IgD-negative memory B cell (primary cell): ENCODE results near the gene TTC39C. TPM values are rescaled to one million over a fixed set of nuclear protein-coding genes. Genes with fewer than 3 reads are reported as not detected.
"Not testable (repeated sequence)": the region's sequence is repeated elsewhere in the genome, so short reads cannot be mapped to it uniquely, and the experiment has no call there.

ENCODE experiments used
- H3K27ac Mint-ChIP-seq, 3 donors: one replicate each; pipeline ENCODE4 v1.8.0; 2020 to 2022; ENCODE audit warnings: mild to moderate bottlenecking in 3 of 3, mixed read lengths in 3 of 3, moderate library complexity in 1 of 3
- H3K27me3 Mint-ChIP-seq: one replicate; pipeline ENCODE4 v1.8.0; 2021; ENCODE audit warnings: mixed read lengths
- H3K36me3 Mint-ChIP-seq: one replicate; pipeline ENCODE4 v1.8.0; 2020; ENCODE audit warnings: mild to moderate bottlenecking, mixed read lengths
- H3K4me1 Mint-ChIP-seq, 3 donors: one replicate each; pipeline ENCODE4 v1.8.0; 2020 to 2022; ENCODE audit warnings: mixed read lengths in 3 of 3, mild to moderate bottlenecking in 1 of 3
- H3K4me3 Mint-ChIP-seq, 4 donors: one replicate each; pipeline ENCODE4 v1.8.0; 2020 to 2022; ENCODE audit warnings: mild to moderate bottlenecking in 4 of 4, mixed read lengths in 4 of 4, moderate library complexity in 3 of 4
- H3K9me3 Mint-ChIP-seq, 3 donors: one replicate each; pipeline ENCODE4 v1.8.0; 2020 to 2021; ENCODE audit warnings: mixed read lengths in 3 of 3, mild to moderate bottlenecking in 1 of 3
- polyA plus RNA-seq: library from polyadenylated mRNA; unstranded; fragments of 300-500 nt; fragmentation: Illumina TruSeq; gene quantifications from one replicate; pipeline ENCODE4 v1.2.3, GENCODE V29; 2021

TTC39C gene
- polyA plus RNA-seq, 1 donor from 2014 or later: 21.9 TPM

- peaks cover 10% of the 10 kb centered on the region for H3K36me3 Mint-ChIP-seq
- peak overlapping the region in 1 of 4 donors; percentile 17 for H3K4me3 Mint-ChIP-seq
- peak overlapping the region in 1 of 3 donors; percentile 27 for H3K27ac Mint-ChIP-seq
- peaks cover 11 to 16% (median 13%) of the 10 kb centered on the region in 3 donors for H3K4me1 Mint-ChIP-seq
- H3K9me3 Mint-ChIP-seq: no peaks in the 10 kb centered on the region
- H3K27me3 Mint-ChIP-seq: no peaks in the 10 kb centered on the region
These were observed 104.4 kb downstream of the TTC39C start for GRCh38 chr18:24118750-24119577.

- Mint-ChIP-seq H3K36me3 (peaks cover 10% of the 10 kb centered on the region), H3K27me3 (no peaks in the 10 kb centered on the region), H3K27ac (no peak overlapping the region), H3K4me3 (no peak overlapping the region), H3K4me1 (peaks cover under 1 to 7% (median 4%) of the 10 kb centered on the region in 3 donors), H3K9me3 (no peaks in the 10 kb centered on the region)
These were observed 106.1 kb downstream of the TTC39C start for GRCh38 chr18:24120676-24121075.

- Mint-ChIP-seq H3K36me3 (peaks cover 10% of the 10 kb centered on the region), H3K4me1 (peaks cover 0 to 5% (median 0%) of the 10 kb centered on the region in 3 donors), H3K9me3 (no peaks in the 10 kb centered on the region), H3K27me3 (no peaks in the 10 kb centered on the region), H3K4me3 (no peak overlapping the region), H3K27ac (no peak overlapping the region)
These were observed 107.1 kb downstream of the TTC39C start for GRCh38 chr18:24121625-24122024.

- Mint-ChIP-seq H3K27ac (no peak overlapping the region), H3K4me1 (peaks cover 0 to 5% (median 0%) of the 10 kb centered on the region in 3 donors), H3K4me3 (no peak overlapping the region), H3K9me3 (no peaks in the 10 kb centered on the region), H3K27me3 (no peaks in the 10 kb centered on the region), H3K36me3 (peaks cover 15% of the 10 kb centered on the region)
These were observed 111.8 kb downstream of the TTC39C start for GRCh38 chr18:24126155-24126961.

- Mint-ChIP-seq H3K4me3 (no peak overlapping the region), H3K9me3 (no peaks in the 10 kb centered on the region), H3K4me1 (peaks cover 0 to 2% (median 0%) of the 10 kb centered on the region in 3 donors), H3K36me3 (peaks cover 14% of the 10 kb centered on the region), H3K27ac (no peak overlapping the region), H3K27me3 (no peaks in the 10 kb centered on the region)
These were observed 113.2 kb downstream of the TTC39C start for GRCh38 chr18:24127735-24128134.

GRCh38 chr18:24128700-24129099 is 114.1 kb downstream of the TTC39C start:
- Mint-ChIP-seq H3K4me3 (no peak overlapping the region), H3K27me3 (no peaks in the 10 kb centered on the region), H3K4me1 (no peaks in the 10 kb centered on the region), H3K27ac (no peak overlapping the region), H3K9me3 (no peaks in the 10 kb centered on the region), H3K36me3 (peaks cover 12% of the 10 kb centered on the region)

- no peaks in the 10 kb centered on the region for H3K9me3 Mint-ChIP-seq
- no peaks in the 10 kb centered on the region for H3K27me3 Mint-ChIP-seq
- H3K4me3 Mint-ChIP-seq: no peak overlapping the region
- H3K4me1 Mint-ChIP-seq: no peaks in the 10 kb centered on the region
- peaks cover 14% of the 10 kb centered on the region for H3K36me3 Mint-ChIP-seq
- H3K27ac Mint-ChIP-seq: no peak overlapping the region
These were observed 115.9 kb downstream of the TTC39C start for GRCh38 chr18:24130494-24130893.

GRCh38 chr18:24136967-24137373 is 122.4 kb downstream of the TTC39C start:
- Mint-ChIP-seq H3K27ac (no peak overlapping the region), H3K27me3 (peaks cover 6% of the 10 kb centered on the region), H3K36me3 (peaks cover 2% of the 10 kb centered on the region), H3K4me3 (peak overlapping the region in 3 of 4 donors; percentile 9 to 42 (median 38)), H3K4me1 (peaks cover 10 to 17% (median 17%) of the 10 kb centered on the region in 3 donors), H3K9me3 (peaks cover 0 to 3% (median 2%) of the 10 kb centered on the region in 3 donors)

- Mint-ChIP-seq H3K9me3 (peaks cover 0 to 3% (median 2%) of the 10 kb centered on the region in 3 donors), H3K36me3 (peaks cover 2% of the 10 kb centered on the region), H3K27ac (peak overlapping the region; percentile 69 to 74 (median 73)), H3K27me3 (peaks cover 6% of the 10 kb centered on the region), H3K4me3 (peak overlapping the region; percentile 87 to 96 (median 93)), H3K4me1 (peaks cover 10 to 17% (median 17%) of the 10 kb centered on the region in 3 donors)
These were observed 123.8 kb downstream of the TTC39C start for GRCh38 chr18:24138409-24138788.

GRCh38 chr18:24138789-24139616 is 124.4 kb downstream of the TTC39C start, which contains the start of gene CABYR:
Gene CABYR, plus strand, starts transcription at chr18:24139062. Its CDS starts 4,053 bp downstream, at chr18:24143115.
- Mint-ChIP-seq H3K36me3 (peaks cover 2% of the 10 kb centered on the region), H3K9me3 (peaks cover 0 to 3% (median 2%) of the 10 kb centered on the region in 3 donors), H3K27ac (peak within 1 kb of the TSS; percentile 69 to 74 (median 73)), H3K4me3 (peak within 1 kb of the TSS; percentile 87 to 96 (median 93)), H3K4me1 (peaks cover 10 to 17% (median 17%) of the 10 kb centered on the region in 3 donors), H3K27me3 (peaks cover 6% of the 10 kb centered on the region)

GRCh38 chr18:24140697-24141096 is 126.1 kb downstream of the TTC39C start:
- no peaks in the 10 kb centered on the region for H3K36me3 Mint-ChIP-seq
- H3K9me3 Mint-ChIP-seq: peaks cover 0 to 3% (median 2%) of the 10 kb centered on the region in 3 donors
- H3K27me3 Mint-ChIP-seq: peaks cover 6% of the 10 kb centered on the region
- H3K4me3 Mint-ChIP-seq: peak overlapping the region in 2 of 4 donors; percentile 44 to 55
- H3K4me1 Mint-ChIP-seq: peaks cover 10 to 17% (median 17%) of the 10 kb centered on the region in 3 donors
- no peak overlapping the region for H3K27ac Mint-ChIP-seq

- H3K4me3 Mint-ChIP-seq: no peak overlapping the region
- H3K27ac Mint-ChIP-seq: no peak overlapping the region
- H3K4me1 Mint-ChIP-seq: peaks cover 10 to 15% (median 11%) of the 10 kb centered on the region in 3 donors
- peaks cover 0 to 3% (median 2%) of the 10 kb centered on the region in 3 donors for H3K9me3 Mint-ChIP-seq
- H3K36me3 Mint-ChIP-seq: no peaks in the 10 kb centered on the region
- peaks cover 6% of the 10 kb centered on the region for H3K27me3 Mint-ChIP-seq
These were observed 127.8 kb downstream of the TTC39C start for GRCh38 chr18:24142376-24142775.

GRCh38 chr18:24149591-24149990 is 135.0 kb downstream of the TTC39C start:
- not testable (repeated sequence) for H3K27ac Mint-ChIP-seq, H3K4me3 Mint-ChIP-seq, H3K27me3 Mint-ChIP-seq, H3K4me1 Mint-ChIP-seq, H3K36me3 Mint-ChIP-seq, H3K9me3 Mint-ChIP-seq

- no peaks in the 10 kb centered on the region for H3K27me3 Mint-ChIP-seq
- no peak overlapping the region for H3K4me3 Mint-ChIP-seq
- H3K4me1 Mint-ChIP-seq: no peaks in the 10 kb centered on the region
- peaks cover 0 to 2% (median 0%) of the 10 kb centered on the region in 3 donors for H3K9me3 Mint-ChIP-seq
- H3K27ac Mint-ChIP-seq: no peak overlapping the region
- no peaks in the 10 kb centered on the region for H3K36me3 Mint-ChIP-seq
These were observed 138.8 kb downstream of the TTC39C start for GRCh38 chr18:24153397-24153796.
